ENCODE measurements around the gene BPIFB2. TPM values are rescaled to one million over a fixed set of nuclear protein-coding genes. Genes with fewer than 3 reads are reported as not detected.

The BPIFB2 gene
- polyA plus RNA-seq, 5 donors: not detected

DNA sequence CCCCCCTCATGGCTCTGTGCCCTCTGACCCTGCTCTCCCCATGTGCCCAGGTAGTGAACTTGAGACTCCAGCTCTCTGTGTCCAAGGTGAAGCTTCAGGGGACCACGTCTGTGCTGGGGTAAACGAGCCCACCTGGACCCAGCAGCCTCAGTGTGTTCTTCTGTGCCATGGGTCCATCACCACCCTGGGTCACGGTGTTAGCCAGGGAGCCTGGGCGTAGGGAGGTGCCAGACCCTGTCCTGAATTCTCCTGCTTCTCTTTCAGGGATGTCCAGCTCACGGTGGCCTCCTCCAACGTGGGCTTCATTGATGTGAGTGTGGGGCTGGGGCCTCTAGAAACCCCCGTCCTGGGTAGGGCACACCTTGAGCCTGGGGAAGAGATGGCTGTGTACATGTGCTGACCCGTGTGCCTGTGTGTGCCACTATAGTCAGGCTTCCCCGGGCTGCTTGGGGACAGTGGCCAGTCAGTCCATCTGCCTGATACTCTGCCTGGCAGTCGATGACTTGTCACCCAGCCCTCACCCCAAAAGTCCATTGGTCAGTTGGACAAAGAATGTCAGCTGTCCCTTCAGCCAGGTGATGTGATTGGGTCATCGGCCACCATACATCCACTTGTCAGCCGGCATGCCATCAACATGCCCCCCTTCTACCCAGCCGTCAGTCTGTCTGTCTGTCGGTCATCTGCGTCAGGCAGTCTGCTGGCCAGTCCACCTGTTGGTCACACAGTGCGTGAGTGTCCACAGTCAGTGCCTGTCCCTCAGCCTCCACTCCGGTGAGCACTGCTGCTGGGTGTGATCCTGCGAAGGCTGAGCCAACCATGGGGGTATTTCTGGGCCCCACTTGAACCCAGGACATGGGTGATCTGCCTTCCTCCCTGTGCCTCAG, 13.0 kb downstream of the BPIFB2 start:
- no peak for DNase-seq

- no peak for DNase-seq
Observed at GRCh38 chr20:33021879-33022278, 14.4 kb downstream of the BPIFB2 start.

- DNase-seq: no peak
Observed at GRCh38 chr20:33022289-33022688, 14.8 kb downstream of the BPIFB2 start.

DNA sequence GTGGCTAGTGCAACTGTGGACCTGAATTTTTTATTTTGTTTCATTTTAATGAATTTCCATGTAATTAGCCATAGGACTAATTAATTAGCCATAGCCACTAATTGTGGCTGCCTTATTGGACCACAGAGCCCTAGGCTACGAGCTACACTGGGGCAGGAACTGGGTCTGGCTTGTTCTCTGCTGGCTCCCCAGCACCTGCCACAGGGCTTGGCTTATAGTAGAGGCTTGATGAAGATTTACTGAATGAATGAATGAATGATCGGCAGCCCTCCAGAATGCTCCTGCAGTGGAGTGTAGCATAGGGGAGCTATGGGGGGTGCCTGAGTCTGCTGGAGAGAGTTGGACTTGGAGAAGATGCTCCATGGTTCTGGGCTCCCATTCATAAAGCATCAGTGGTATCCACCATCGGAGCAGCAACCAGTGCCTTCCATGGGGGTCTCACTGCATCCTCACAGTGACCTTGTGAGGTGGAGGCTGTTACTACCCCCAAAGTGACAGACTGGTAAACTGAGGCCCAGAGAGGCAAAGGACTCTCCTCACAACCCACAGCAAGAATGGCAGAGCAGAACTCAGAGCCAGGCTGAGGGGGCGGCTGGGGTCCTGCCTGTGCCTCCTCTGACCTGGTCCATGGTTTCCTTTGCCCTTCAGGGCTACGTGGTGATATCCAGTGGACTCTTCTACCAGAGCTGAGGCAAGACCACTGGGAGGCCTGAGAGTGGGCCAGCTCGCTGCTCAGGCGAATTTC, 15.4 kb downstream of the BPIFB2 start:
- DNase-seq: no peak

DNA sequence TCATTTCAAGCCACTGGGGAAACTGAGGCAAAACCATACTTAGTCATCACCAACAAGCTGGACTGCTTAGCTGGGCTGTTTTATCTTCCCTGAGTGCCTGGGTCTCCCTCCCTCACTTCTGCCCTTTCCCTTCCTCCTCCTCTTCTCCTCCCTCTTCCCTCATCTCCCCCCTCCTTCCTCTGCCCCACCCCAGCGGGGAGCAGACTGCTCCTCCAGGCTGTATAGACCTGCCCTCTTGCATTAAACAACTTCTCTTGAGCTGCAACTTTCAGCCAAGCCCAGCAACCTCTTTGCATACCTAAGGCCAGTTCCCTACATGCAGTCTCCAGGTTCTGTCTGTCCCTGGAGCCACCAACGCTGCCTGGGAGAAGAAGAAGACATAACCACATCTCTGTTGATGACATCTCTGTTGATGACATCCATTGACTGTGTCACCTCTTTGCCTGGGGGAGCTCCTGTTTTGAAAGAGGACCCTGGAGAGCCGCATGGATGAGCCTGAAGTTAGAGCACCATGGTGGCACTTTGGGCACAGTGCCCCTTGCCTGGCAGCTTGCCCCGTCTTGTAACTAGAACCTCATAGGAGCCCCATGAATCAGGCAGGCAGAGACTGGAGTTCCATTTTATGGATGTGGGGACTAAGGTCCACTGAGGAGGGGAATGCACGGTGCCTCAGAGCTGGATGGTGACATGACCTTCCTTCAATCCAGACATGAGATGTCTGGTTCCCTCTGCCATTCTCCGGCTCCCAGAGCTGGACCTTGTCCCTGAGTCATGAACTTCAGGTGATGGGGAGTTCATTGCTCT, 16.1 kb downstream of the BPIFB2 start:
- DNase-seq: no peak

- no peak for DNase-seq
Observed at GRCh38 chr20:33024243-33024560, 16.7 kb downstream of the BPIFB2 start.

DNA sequence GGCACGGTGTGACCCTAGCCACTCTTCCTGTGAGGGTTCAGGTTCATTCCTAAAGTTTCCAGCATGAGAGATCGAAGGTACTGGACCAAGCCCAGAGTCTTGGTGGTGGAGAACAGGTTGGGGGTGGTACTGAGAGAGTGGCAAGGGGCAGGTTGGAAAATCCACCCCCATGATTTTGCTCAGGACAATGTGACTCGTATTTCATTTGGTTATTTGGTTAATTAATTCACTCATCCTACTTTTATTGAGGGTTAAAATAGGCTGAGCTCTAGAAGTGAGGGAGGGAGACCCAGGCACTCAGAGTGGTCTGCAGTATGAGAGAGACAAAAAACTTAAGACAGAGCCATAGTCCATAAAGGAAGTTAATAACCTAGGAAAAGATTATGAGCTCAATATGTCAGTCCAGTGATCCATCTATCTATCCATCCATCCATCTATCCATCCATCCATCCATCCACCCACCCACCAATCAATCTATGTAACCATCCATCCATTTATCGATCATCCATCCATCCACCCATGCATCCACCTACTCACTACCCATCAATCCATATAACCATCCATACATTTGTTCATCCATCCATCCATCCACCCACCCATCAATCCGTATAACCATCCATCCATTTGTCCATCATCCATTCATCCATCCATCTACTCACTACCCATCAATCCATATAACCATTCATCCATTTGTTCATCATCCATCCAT, 17.3 kb downstream of the BPIFB2 start:
- DNase-seq: no peak

DNA sequence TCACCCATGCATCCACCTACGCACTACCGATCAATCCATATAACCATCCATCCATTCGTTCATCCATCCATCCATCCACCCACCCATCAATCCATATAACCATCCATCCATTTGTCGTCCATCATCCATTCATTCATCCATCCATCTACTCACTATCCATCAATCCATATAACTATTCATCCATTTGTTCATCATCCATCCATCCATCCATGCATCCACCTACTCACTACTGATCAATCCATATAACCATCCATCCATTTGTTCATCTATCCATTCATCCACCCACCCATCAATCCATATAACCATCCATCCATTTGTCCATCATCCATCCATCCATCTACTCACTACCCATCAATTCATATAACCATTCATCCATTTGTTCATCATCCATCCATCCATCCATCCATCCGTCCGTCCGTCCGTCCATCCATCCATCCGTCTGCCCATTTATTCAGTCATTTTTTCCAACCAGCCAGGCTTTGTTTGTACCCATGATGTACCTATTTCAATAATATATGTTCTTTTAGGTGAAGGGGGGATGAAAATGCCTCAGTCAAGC, 17.9 kb downstream of the BPIFB2 start:
- DNase-seq: no peak

DNA sequence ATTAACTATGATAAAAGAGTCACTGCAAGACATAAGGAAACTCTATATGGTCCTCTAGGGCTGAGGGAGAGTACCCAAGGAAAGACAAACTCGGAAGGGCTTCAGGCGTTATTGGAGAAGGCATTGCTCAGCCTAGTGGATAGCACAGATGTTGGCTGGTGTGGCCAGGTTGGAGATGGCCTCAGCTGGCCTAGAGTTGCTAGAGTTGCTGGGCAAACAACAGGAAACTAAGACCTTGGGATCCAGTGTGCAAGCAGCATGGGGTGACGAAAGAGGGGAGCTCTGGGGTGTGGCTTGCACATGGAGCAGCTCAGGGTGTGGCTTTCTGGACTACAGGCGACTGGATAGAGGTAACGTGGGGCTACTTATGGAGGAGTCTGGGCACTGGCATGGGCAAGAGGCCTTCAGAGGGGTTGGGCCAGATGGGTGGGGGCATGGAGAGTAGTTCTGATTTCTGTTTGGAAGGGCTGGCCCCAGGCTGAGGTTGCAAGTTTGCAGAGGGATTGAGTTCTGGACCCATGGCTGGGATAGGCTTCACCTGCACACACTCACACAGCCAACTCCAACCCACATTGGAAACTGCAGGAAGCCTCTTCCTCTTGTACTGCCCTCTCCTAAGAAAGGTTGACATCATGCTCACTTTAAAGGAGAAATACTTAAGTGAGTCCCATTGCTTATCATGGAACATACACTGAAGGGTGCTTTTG, 18.7 kb downstream of the BPIFB2 start:
- no peak for DNase-seq

DNA sequence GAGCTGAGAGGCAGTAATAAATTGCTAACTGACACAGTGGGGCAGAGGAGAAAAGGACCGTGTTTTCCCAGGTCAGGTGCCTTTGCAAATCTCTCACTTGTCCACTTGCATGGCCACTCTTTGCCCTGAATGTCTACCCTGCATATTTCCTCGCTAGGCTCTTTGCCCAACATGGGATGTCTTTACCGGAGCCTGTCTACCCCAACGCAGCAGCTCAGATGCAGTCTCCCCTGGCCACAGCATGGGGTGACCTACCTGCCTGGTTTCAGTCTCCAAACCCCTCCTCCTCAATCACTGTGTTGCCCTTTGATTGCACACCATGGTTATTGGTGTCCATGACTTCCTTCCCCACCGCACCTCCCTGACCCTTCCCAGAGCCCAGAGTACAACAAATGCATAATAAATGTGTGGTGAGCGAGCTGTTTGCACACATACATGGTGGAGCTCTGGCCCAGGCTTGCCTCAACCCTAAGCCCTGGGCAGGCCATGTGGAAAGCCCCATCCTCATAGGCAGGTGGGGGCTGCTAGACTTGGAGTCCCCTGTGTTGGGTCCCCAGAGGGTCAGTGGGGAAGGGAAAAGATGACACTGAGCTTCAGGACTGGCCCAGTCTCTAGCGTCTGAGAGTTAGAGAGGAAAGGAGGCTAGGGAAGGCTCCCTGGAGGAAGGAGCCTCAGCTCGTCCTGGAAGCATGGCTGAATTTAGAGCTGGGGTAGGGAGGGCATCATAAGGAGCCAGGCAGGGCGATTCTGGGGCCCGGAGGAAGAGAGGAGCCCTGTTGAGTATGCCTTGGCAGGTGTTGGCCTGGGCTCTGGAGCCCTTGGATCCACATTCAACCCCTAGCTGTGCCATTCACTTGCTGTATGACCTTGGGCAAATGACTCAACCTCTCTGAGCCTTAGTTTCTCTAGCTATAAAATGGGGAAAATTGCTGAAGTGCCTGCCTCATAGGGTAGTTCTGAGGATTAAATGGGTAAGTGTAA, 19.6 kb downstream of the BPIFB2 start:
- DNase-seq: no peak

- no peak for DNase-seq
Observed at GRCh38 chr20:33027769-33028751, 20.6 kb downstream of the BPIFB2 start.

GRCh38 chr20:33028875-33029274, 21.4 kb downstream of the BPIFB2 start:
- no peak for DNase-seq

GRCh38 chr20:33030076-33030475, 22.6 kb downstream of the BPIFB2 start:
- DNase-seq: no peak

- no peak for DNase-seq
Observed at GRCh38 chr20:33030569-33030968, 23.1 kb downstream of the BPIFB2 start.

DNA sequence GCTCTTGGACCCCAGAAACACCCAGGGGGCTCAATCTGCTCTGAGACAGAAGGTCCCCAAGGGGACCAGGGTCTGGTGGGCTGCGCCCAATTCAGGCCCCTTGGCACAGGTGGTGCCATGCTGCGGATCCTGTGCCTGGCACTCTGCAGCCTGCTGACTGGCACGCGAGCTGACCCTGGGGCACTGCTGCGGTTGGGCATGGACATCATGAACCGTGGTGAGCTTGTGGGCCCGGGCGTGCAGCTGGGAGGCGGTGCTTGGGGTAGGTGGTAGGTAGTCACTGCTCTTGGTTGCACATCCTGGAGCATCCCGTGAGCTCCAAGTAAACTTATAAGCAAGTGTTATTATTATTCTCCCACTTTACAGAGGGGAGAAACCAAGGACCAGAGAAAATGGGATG, 24.0 kb downstream of the BPIFB2 start, which contains the start of gene BPIFB6:
Gene BPIFB6, plus strand, starts transcription at position 118 of the 400 bp plus-strand sequence. Its CDS starts 0 bp downstream, at position 118.
- DNase-seq: no peak

- no peak for DNase-seq
Observed at GRCh38 chr20:33032555-33032954, 25.1 kb downstream of the BPIFB2 start.

- no peak for DNase-seq
Observed at GRCh38 chr20:33033381-33033780, 25.9 kb downstream of the BPIFB2 start.

DNA sequence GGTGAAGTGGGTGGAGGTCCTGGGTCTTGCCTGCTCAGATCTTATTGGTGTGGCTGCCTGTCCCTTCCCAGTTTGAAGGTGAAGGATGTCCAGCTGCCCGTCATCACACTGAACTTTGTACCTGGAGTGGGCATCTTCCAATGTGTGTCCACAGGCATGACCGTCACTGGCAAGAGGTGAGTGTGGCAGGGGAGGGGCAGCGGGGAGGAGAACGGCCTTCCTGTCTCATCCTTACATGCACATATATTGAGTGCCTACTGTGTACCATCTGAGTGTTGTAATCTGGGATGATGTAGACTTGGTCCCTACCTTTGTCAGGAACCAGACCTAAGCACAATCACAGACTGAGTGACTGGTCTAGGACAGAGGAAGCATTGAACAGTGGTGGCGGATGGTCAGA, 26.6 kb downstream of the BPIFB2 start:
- no peak for DNase-seq
